Cardiac fibroblast (primary cell): ENCODE data around the gene CTIF.

Experiments
- DNase-seq, 2 donors: peaks; one replicate each; pipeline versions ENCODE4 v3.0.0 to v3.0.0-alpha.2; 2010; ENCODE audit warnings: low read depth in 2 of 2
- H3K4me3 ChIP-seq, 2 donors: replicated peaks in 1 of 2; 1 replicate in 1 of 2; 2 replicates in 1 of 2; pipeline ENCODE4 v1.5.1; 2011; ENCODE audit warnings: low read depth in 2 of 2, low read length in 2 of 2, mild to moderate bottlenecking in 2 of 2, moderate library complexity in 1 of 2
- CTCF ChIP-seq: IDR thresholded peaks from one replicate; pipeline ENCODE4 v1.5.1; 2011; ENCODE audit warnings: low read depth, mild to moderate bottlenecking, low read length, inconsistent platforms

CTIF gene

GRCh38 chr18:48860269-48861180 is 321.7 kb downstream of the CTIF start:
- DNase-seq = no peak
- H3K4me3 ChIP-seq = no peak overlapping the region
- TF ChIP-seq CTCF = no peak

GRCh38 chr18:48861181-48861708 is 322.4 kb downstream of the CTIF start:
- no peak for DNase-seq
- H3K4me3 ChIP-seq = no peak overlapping the region
- no peak for TF ChIP-seq CTCF

- DNase-seq = no peak
- H3K4me3 ChIP-seq = no peak overlapping the region
- TF ChIP-seq CTCF = no peak
Measured at GRCh38 chr18:48862132-48862531, 323.3 kb downstream of the CTIF start.

- DNase-seq = no peak
- no peak for TF ChIP-seq CTCF
- H3K4me3 ChIP-seq = no peak overlapping the region
Measured at GRCh38 chr18:48862678-48863270, 323.9 kb downstream of the CTIF start.

- no peak for DNase-seq
- no peak overlapping the region for H3K4me3 ChIP-seq
- no peak for TF ChIP-seq CTCF
Measured at GRCh38 chr18:48863432-48864065, 324.7 kb downstream of the CTIF start.

GRCh38 chr18:48864876-48865275 is 326.0 kb downstream of the CTIF start:
- DNase-seq = no peak
- H3K4me3 ChIP-seq = no peak overlapping the region
- no peak for TF ChIP-seq CTCF
